Measurements from ENCODE around the gene STARD3NL. TPM values are rescaled to one million over a fixed set of nuclear protein-coding genes. Genes with fewer than 3 reads are reported as not detected.

Gene STARD3NL
- total RNA-seq, result 24.3 and 25.4 TPM in 2 replicates

GRCh38 chr7:38178004-38178694 lies at the start of gene STARD3NL:
STARD3NL (plus strand) TSS chr7:38178245; CDS start chr7:38207505, 29,260 bp downstream.
- intact Hi-C loops (cut with micrococcal nuclease), result loop anchor here (1.0 to 10.0 kb wide), 11 partner anchors 37 to 1954 kb away; partner anchors contain the start of genes CDK13, ELMO1, MPLKIP and VPS41

- intact Hi-C loops (cut with micrococcal nuclease), result no loop called here
Observed at GRCh38 chr7:38129162-38129561, 48.9 kb upstream of the STARD3NL start.

- intact Hi-C loops (cut with micrococcal nuclease), result no loop called here
Observed at GRCh38 chr7:38129579-38129978, 48.5 kb upstream of the STARD3NL start.

GRCh38 chr7:38138171-38138570 lies 39.9 kb upstream of the STARD3NL start:
- intact Hi-C loops (cut with micrococcal nuclease), result no loop called here

GRCh38 chr7:38141187-38141586 lies 36.9 kb upstream of the STARD3NL start:
- intact Hi-C loops (cut with micrococcal nuclease), result no loop called here

- intact Hi-C loops (cut with micrococcal nuclease), result no loop called here
Observed at GRCh38 chr7:38142736-38143135, 35.3 kb upstream of the STARD3NL start.

- intact Hi-C loops (cut with micrococcal nuclease), result no loop called here
Observed at GRCh38 chr7:38147005-38147404, 31.0 kb upstream of the STARD3NL start.

GRCh38 chr7:38151556-38151955 lies 26.5 kb upstream of the STARD3NL start:
- intact Hi-C loops (cut with micrococcal nuclease), result no loop called here

GRCh38 chr7:38153515-38153914 lies 24.5 kb upstream of the STARD3NL start:
- intact Hi-C loops (cut with micrococcal nuclease), result no loop called here

- intact Hi-C loops (cut with micrococcal nuclease), result no loop called here
Observed at GRCh38 chr7:38154278-38154677, 23.8 kb upstream of the STARD3NL start.

GRCh38 chr7:38160003-38160571 lies 18.0 kb upstream of the STARD3NL start:
- intact Hi-C loops (cut with micrococcal nuclease), result no loop called here

GRCh38 chr7:38162036-38162435 lies 16.0 kb upstream of the STARD3NL start:
- intact Hi-C loops (cut with micrococcal nuclease), result no loop called here

- intact Hi-C loops (cut with micrococcal nuclease), result no loop called here
Observed at GRCh38 chr7:38163671-38164070, 14.4 kb upstream of the STARD3NL start.

GRCh38 chr7:38168890-38169570 lies 9.0 kb upstream of the STARD3NL start:
- intact Hi-C loops (cut with micrococcal nuclease), result no loop called here

GRCh38 chr7:38169847-38170246 lies 8.2 kb upstream of the STARD3NL start:
- intact Hi-C loops (cut with micrococcal nuclease), result loop anchor here (10.0 kb wide), 2 partner anchors 1395 to 1775 kb away; partner anchors contain the start of gene YAE1

GRCh38 chr7:38171623-38172391 lies 6.2 kb upstream of the STARD3NL start:
- intact Hi-C loops (cut with micrococcal nuclease), result loop anchor here (10.0 kb wide), 2 partner anchors 1393 to 1777 kb away; partner anchors contain the start of gene YAE1

- intact Hi-C loops (cut with micrococcal nuclease), result loop anchor here (5.0 to 10.0 kb wide), 4 partner anchors 728 to 1957 kb away; partner anchors contain the start of genes ELMO1, MPLKIP and YAE1
Observed at GRCh38 chr7:38175547-38175946, 2.5 kb upstream of the STARD3NL start.

GRCh38 chr7:38177621-38178003 lies 433 bp upstream of the STARD3NL start:
- intact Hi-C loops (cut with micrococcal nuclease), result loop anchor here (1.0 to 10.0 kb wide), 12 partner anchors 38 to 1955 kb away; partner anchors contain the start of genes CDK13, ELMO1, MPLKIP and VPS41

GRCh38 chr7:38178695-38179344 lies 775 bp downstream of the STARD3NL start:
- intact Hi-C loops (cut with micrococcal nuclease), result loop anchor here (1.0 to 10.0 kb wide), 11 partner anchors 36 to 1953 kb away; partner anchors contain the start of genes CDK13, ELMO1, MPLKIP and VPS41

GRCh38 chr7:38179776-38180226 lies 1.8 kb downstream of the STARD3NL start:
- intact Hi-C loops (cut with micrococcal nuclease), result loop anchor here (2.0 to 10.0 kb wide), 5 partner anchors 43 to 1952 kb away; partner anchors contain the start of genes ELMO1, MPLKIP and YAE1
